Subcutaneous adipose tissue (tissue), 4 donors: ENCODE data around the gene ERBB4. TPM values are rescaled to one million over a fixed set of nuclear protein-coding genes. Genes with fewer than 3 reads are reported as not detected.

Source experiments
- CTCF ChIP-seq: fragments of 450-650 bp; IDR thresholded peaks from one replicate; pipeline ENCODE4 v1.5.1; 2016; ENCODE audit warnings: low read depth, mild to moderate bottlenecking, control low read depth, antibody characterized with exemption, moderate library complexity
- total RNA-seq, 4 donors: library from RNA; depleted of rRNA; stranded (reverse); fragments of >200 nt; gene quantifications; one replicate each; pipeline ENCODE4 v1.1.0, GENCODE V29; 2016

Gene ERBB4
- total RNA-seq, 4 donors from 2014 or later, result 0.17 to 1.5 (median 0.71) TPM

- TF ChIP-seq CTCF, result no peak
These were observed 1043.3 kb downstream of the ERBB4 start for GRCh38 chr2:211495339-211495738.

- TF ChIP-seq CTCF, result no peak
These were observed 1044.1 kb downstream of the ERBB4 start for GRCh38 chr2:211494536-211494935.

- no peak for TF ChIP-seq CTCF
These were observed 1044.5 kb downstream of the ERBB4 start for GRCh38 chr2:211494085-211494484.

- no peak for TF ChIP-seq CTCF
These were observed 1050.9 kb downstream of the ERBB4 start for GRCh38 chr2:211487733-211488132.

GRCh38 chr2:211479536-211480150 lies 1059.0 kb downstream of the ERBB4 start:
- TF ChIP-seq CTCF, result no peak

GRCh38 chr2:211477537-211478275 lies 1060.9 kb downstream of the ERBB4 start:
- no peak for TF ChIP-seq CTCF

GRCh38 chr2:211473116-211473515 lies 1065.5 kb downstream of the ERBB4 start:
- no peak for TF ChIP-seq CTCF
